ENCODE results near the gene GAS6.

The GAS6 gene

GRCh38 chr13:113783966-113784644 is 79.8 kb downstream of the GAS6 start:
- no peaks in the 10 kb centered on the region for H3K36me3 ChIP-seq (replicated peaks)
- no peaks in the 10 kb centered on the region for H3K27me3 ChIP-seq (replicated peaks)
- in situ Hi-C loops (cut with HindIII; ENCODE audit: low pct_ligation_motif_present, low sequenced_read_pairs), result no loop called here
- no peak overlapping the region for H3K27ac ChIP-seq
- TF ChIP-seq CTCF (IDR thresholded peaks at IDR 0.05; ENCODE audit: low read depth, low read length, missing control alignments), result no peak
- H3K4me3 ChIP-seq (ENCODE audit: low read depth, low read length), result no peak overlapping the region
- no peak for DNase-seq

DNA sequence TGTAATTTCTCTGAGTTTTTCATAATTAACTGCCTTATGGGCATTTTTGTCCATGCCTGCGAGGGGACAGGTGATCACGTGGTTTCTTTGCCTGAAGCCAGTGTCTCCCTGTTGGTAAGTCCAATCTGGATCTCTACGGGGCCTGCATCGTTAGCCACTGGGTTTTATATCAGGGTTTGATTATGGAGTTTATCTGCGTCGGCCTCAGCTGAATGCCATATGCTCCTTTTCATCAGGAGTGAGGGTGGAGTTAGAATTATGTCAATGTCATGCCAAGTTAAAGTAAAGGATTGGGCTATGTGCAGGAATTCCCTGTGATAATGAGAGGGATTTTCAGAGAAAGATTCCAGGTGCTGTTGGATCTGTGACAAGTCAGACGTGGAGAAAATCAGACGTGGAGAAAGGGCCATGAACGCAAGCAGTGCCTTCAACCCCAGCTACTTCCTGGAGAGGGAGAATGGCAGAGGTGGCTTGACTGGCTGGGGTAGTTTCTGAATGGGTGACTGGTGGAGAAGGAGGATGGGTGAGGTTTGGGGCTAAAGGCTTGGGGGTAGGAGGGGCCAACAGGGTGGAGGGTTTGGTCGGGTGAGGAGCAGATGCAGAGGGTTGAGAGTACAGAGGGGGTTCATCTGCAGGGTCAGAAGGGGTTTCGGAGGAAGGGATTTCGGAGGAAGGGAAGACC is 80.5 kb downstream of the GAS6 start:
- TF ChIP-seq CTCF (IDR thresholded peaks at IDR 0.05; ENCODE audit: low read depth, low read length, missing control alignments), result no peak
- Histone ChIP-seq H3K4me3 (ENCODE audit: low read depth, low read length) (no peak overlapping the region), H3K27me3 (replicated peaks) (no peaks in the 10 kb centered on the region), H3K27ac (no peak overlapping the region), H3K36me3 (replicated peaks) (no peaks in the 10 kb centered on the region)
- in situ Hi-C loops (cut with HindIII; ENCODE audit: low pct_ligation_motif_present, low sequenced_read_pairs), result no loop called here
- DNase-seq, result no peak

- Histone ChIP-seq H3K27me3 (replicated peaks) (peaks cover 3% of the 10 kb centered on the region), H3K27ac (no peak overlapping the region), H3K36me3 (replicated peaks) (no peaks in the 10 kb centered on the region), H3K4me3 (ENCODE audit: low read depth, low read length) (no peak overlapping the region)
- TF ChIP-seq CTCF (IDR thresholded peaks at IDR 0.05; ENCODE audit: low read depth, low read length, missing control alignments), result no peak
- in situ Hi-C loops (cut with HindIII; ENCODE audit: low pct_ligation_motif_present, low sequenced_read_pairs), result no loop called here
- DNase-seq, result no peak
Measured at GRCh38 chr13:113782472-113782871, 81.4 kb downstream of the GAS6 start.

- TF ChIP-seq CTCF (IDR thresholded peaks at IDR 0.05; ENCODE audit: low read depth, low read length, missing control alignments), result no peak
- Histone ChIP-seq H3K27me3 (replicated peaks) (peaks cover 3% of the 10 kb centered on the region), H3K27ac (no peak overlapping the region), H3K4me3 (ENCODE audit: low read depth, low read length) (no peak overlapping the region), H3K36me3 (replicated peaks) (no peaks in the 10 kb centered on the region)
- in situ Hi-C loops (cut with HindIII; ENCODE audit: low pct_ligation_motif_present, low sequenced_read_pairs), result no loop called here
- DNase-seq, result no peak
Measured at GRCh38 chr13:113781571-113781970, 82.3 kb downstream of the GAS6 start.

GRCh38 chr13:113777311-113778260 is 86.3 kb downstream of the GAS6 start:
- DNase-seq, result no peak
- in situ Hi-C loops (cut with HindIII; ENCODE audit: low pct_ligation_motif_present, low sequenced_read_pairs), result no loop called here
- no peaks in the 10 kb centered on the region for H3K36me3 ChIP-seq (replicated peaks)
- H3K4me3 ChIP-seq (ENCODE audit: low read depth, low read length), result no peak overlapping the region
- no peak for TF ChIP-seq CTCF (IDR thresholded peaks at IDR 0.05; ENCODE audit: low read depth, low read length, missing control alignments)
- no peak overlapping the region for H3K27ac ChIP-seq
- peaks cover 3% of the 10 kb centered on the region for H3K27me3 ChIP-seq (replicated peaks)

Data from brain microvascular endothelial cell (primary cell).